ENCODE data around the gene FSIP1. TPM values are rescaled to one million over a fixed set of nuclear protein-coding genes. Genes with fewer than 3 reads are reported as not detected.

FSIP1 gene
- polyA plus RNA-seq, 2 of the 4 experiments (the other 2 are of a cell fraction) = 0.71 to 0.93 TPM

- Histone ChIP-seq H3K9me3 (no peaks in the 10 kb centered on the region), H3K4me2 (no peak overlapping the region), H3K4me3 (no peak overlapping the region), H3K4me1 (peaks cover 3% of the 10 kb centered on the region; the same call in 2 of the 3 replicates), H3K27ac (no peak overlapping the region)
- DNase-seq (ENCODE audit: low read depth in 1 of 2, low spot score in 1 of 2) = no peak
- POLR2A ChIA-PET = no interaction called here
- no peak for ATAC-seq
- no peak for FAIRE-seq
- CTCF ChIA-PET = interaction anchor here (1.4 to 1.5 kb wide), 2 partner anchors 78 to 485 kb away, joined by 4 to 5 read pairs; no protein-coding TSS in a partner anchor
- TF ChIP-seq CHD4 (IDR thresholded peaks at IDR 0.05; ENCODE audit: borderline replicate concordance) (no peak), CBX8 (IDR thresholded peaks at IDR 0.05) (no peak), BHLHE40 (IDR thresholded peaks at IDR 0.05; ENCODE audit: low read depth, low read length) (no peak), EHMT2 (IDR thresholded peaks at IDR 0.05; ENCODE audit: low read depth) (no peak), HOXB13 (CRISPR knock-in tag; IDR thresholded peaks at IDR 0.05; ENCODE audit: low read depth) (no peak), EHF (CRISPR knock-in tag; IDR thresholded peaks at IDR 0.05) (no peak), NPAS2 (CRISPR knock-in tag; IDR thresholded peaks at IDR 0.05; ENCODE audit: borderline replicate concordance) (no peak), RARB (CRISPR knock-in tag; IDR thresholded peaks at IDR 0.05) (no peak), FOSL2 (IDR thresholded peaks at IDR 0.05) (no peak), FOSL2 (CRISPR knock-in tag; IDR thresholded peaks at IDR 0.05) (no peak), POLR2A (IDR thresholded peaks at IDR 0.05; ENCODE audit: low read length) (no peak), ZFP36 (IDR thresholded peaks at IDR 0.05; ENCODE audit: borderline replicate concordance, partially characterized antibody) (no peak), RAD21 (conservative IDR thresholded peaks at IDR 0.05 in 1 of 2, IDR thresholded peaks at IDR 0.05 in 1 of 2) (no peak), POLR2AphosphoS2 (conservative IDR thresholded peaks at IDR 0.05; ENCODE audit: low read length) (no peak), SREBF2 (IDR thresholded peaks at IDR 0.05) (no peak), NFE2L2 (conservative IDR thresholded peaks at IDR 0.05; ENCODE audit: low read length) (no peak), HDAC2 (IDR thresholded peaks at IDR 0.05) (no peak), CBX2 (IDR thresholded peaks at IDR 0.05; ENCODE audit: borderline replicate concordance, low read depth) (no peak), RCOR1 (IDR thresholded peaks at IDR 0.05; ENCODE audit: low read depth, low read length) (no peak)
- TF ChIP-seq, protein P1, sequence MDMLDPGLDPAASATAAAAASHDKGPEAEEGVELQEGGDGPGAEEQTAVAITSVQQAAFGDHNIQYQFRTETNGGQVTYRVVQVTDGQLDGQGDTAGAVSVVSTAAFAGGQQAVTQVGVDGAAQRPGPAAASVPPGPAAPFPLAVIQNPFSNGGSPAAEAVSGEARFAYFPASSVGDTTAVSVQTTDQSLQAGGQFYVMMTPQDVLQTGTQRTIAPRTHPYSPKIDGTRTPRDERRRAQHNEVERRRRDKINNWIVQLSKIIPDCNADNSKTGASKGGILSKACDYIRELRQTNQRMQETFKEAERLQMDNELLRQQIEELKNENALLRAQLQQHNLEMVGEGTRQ (IDR thresholded peaks at IDR 0.05) = no peak
- TF ChIP-seq, protein P2, sequence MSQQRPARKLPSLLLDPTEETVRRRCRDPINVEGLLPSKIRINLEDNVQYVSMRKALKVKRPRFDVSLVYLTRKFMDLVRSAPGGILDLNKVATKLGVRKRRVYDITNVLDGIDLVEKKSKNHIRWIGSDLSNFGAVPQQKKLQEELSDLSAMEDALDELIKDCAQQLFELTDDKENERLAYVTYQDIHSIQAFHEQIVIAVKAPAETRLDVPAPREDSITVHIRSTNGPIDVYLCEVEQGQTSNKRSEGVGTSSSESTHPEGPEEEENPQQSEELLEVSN (IDR thresholded peaks at IDR 0.05; ENCODE audit: borderline replicate concordance, low read depth) = no peak
- 76% methylated on average over 4 of the region's 4 CpGs for WGBS (ENCODE audit: missing lambda C conversion rate)
Measured at GRCh38 chr15:39789736-39790135, 7.1 kb upstream of the FSIP1 start.

GRCh38 chr15:39788800-39789565 is 6.3 kb upstream of the FSIP1 start:
- TF ChIP-seq, protein P2 (IDR thresholded peaks at IDR 0.05; ENCODE audit: borderline replicate concordance, low read depth) = no peak
- TF ChIP-seq FOSL2 (IDR thresholded peaks at IDR 0.05) = no peak
- TF ChIP-seq FOSL2 (CRISPR knock-in tag; IDR thresholded peaks at IDR 0.05) = no peak
- no peak for TF ChIP-seq MAZ (IDR thresholded peaks at IDR 0.05; ENCODE audit: borderline replicate concordance, low read depth, low read length)
- TF ChIP-seq CHD4 (IDR thresholded peaks at IDR 0.05; ENCODE audit: borderline replicate concordance) = no peak
- TF ChIP-seq RARB (CRISPR knock-in tag; IDR thresholded peaks at IDR 0.05) = no peak
- no peak for TF ChIP-seq SREBF2 (IDR thresholded peaks at IDR 0.05)
- TF ChIP-seq, protein P3, sequence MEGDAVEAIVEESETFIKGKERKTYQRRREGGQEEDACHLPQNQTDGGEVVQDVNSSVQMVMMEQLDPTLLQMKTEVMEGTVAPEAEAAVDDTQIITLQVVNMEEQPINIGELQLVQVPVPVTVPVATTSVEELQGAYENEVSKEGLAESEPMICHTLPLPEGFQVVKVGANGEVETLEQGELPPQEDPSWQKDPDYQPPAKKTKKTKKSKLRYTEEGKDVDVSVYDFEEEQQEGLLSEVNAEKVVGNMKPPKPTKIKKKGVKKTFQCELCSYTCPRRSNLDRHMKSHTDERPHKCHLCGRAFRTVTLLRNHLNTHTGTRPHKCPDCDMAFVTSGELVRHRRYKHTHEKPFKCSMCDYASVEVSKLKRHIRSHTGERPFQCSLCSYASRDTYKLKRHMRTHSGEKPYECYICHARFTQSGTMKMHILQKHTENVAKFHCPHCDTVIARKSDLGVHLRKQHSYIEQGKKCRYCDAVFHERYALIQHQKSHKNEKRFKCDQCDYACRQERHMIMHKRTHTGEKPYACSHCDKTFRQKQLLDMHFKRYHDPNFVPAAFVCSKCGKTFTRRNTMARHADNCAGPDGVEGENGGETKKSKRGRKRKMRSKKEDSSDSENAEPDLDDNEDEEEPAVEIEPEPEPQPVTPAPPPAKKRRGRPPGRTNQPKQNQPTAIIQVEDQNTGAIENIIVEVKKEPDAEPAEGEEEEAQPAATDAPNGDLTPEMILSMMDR (IDR thresholded peaks at IDR 0.05) = no peak
- TF ChIP-seq HOXB13 (CRISPR knock-in tag; IDR thresholded peaks at IDR 0.05; ENCODE audit: low read depth) = no peak
- TF ChIP-seq ELK1 (IDR thresholded peaks at IDR 0.05; ENCODE audit: low read depth, low read length) = no peak
- DNase-seq (ENCODE audit: low read depth in 1 of 2, low spot score in 1 of 2) (no peak), FAIRE-seq (no peak), ATAC-seq (no peak)
- H3K4me3 ChIP-seq = no peak overlapping the region
- H3K4me2 ChIP-seq = no peak overlapping the region
- H3K4me1 ChIP-seq = peaks cover 10% of the 10 kb centered on the region; the same call in 2 of the 3 replicates
- 62% methylated on average over 3 of the region's 3 CpGs for WGBS (ENCODE audit: missing lambda C conversion rate)
- CTCF ChIA-PET = interaction anchor here (0.9 to 1.6 kb wide), 5 partner anchors 14 to 486 kb away, joined by 3 to 5 read pairs (median 4); no protein-coding TSS in a partner anchor
- no peak overlapping the region for H3K27ac ChIP-seq
- POLR2A ChIA-PET = no interaction called here
- H3K9me3 ChIP-seq = no peaks in the 10 kb centered on the region
